Fibroblast of mammary gland (primary cell): ENCODE results near the gene ARPC5L.
"Not testable (repeated sequence)": the region's sequence is repeated elsewhere in the genome, so short reads cannot be mapped to it uniquely, and the experiment has no call there.

ENCODE experiments used
- DNase-seq: peaks from one replicate; pipeline ENCODE4 v3.0.0-alpha.2; 2010; ENCODE audit warnings: low read depth
- H3K4me3 ChIP-seq: 2 replicates; pipeline ENCODE4 v1.5.1; 2011; ENCODE audit warnings: low read depth, mild to moderate bottlenecking, low read length, moderate library complexity; ENCODE audit not compliant: control insufficient read depth
- CTCF ChIP-seq: conservative IDR thresholded peaks from 2 replicates; pipeline ENCODE4 v1.5.1; 2011; ENCODE audit warnings: low read depth, low read length, inconsistent platforms; ENCODE audit not compliant: control insufficient read depth, insufficient read depth

The ARPC5L gene

GRCh38 chr9:124834591-124834990, 27.3 kb upstream of the ARPC5L start:
- peak; percentile 80 for DNase-seq
- TF ChIP-seq CTCF, result no peak
- H3K4me3 ChIP-seq, result no peak overlapping the region

GRCh38 chr9:124835026-124835557, 26.8 kb upstream of the ARPC5L start:
- H3K4me3 ChIP-seq, result no peak overlapping the region
- DNase-seq, result peak; percentile 87
- TF ChIP-seq CTCF, result no peak

DNA sequence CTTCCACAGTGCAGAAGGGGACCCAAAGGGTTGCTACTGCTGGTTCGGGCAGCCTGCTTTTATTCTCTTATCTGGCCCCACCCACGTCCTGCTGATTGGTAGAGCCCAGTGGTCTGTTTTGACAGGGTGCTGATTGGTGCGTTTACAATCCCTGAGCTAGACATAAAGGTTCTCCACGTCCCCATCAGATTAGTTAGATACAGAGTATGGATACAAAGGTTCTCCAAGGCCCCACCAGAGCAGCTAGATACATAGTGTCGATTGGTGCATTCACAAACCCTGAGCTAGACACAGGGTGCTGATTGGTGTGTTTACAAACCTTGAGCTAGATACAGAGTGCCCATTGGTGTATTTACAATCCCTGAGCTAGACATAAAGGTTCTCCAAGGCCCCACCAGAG, 23.8 kb upstream of the ARPC5L start:
- H3K4me3 ChIP-seq, DNase-seq: not testable (repeated sequence)

DNA sequence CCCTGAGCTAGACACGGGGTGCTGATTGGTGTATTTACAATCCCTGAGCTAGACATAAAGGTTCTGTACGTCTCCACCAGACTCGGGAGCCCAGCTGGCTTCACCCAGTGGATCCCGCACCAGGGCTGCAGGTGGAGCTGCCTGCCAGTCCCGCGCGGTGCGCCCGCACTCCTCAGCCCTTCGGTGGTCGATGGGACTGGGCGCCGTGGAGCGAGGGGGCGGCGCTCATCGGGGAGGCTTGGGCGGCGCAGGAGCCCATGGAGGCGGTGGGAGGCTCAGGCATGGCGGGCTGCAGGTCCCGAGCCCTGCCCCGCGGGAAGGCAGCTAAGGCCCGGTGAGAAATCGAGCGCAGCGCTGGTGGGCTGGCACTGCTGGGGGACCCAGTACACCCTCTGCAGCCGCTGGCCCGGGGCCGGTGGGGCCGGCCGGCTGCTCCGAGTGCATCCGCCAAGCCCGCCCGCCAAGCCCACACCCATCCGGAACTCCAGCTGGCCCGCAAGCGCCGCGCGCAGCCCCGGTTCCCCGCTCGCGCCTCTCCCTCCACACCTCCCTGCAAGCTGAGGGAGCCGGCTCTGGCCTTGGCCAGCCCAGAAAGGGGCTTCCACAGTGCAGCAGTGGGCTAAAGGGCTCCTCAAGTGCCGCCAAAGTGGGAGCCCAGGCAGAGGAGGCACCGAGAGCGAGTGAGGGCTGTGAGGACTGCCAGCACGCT, 23.2 kb upstream of the ARPC5L start:
- not testable (repeated sequence) for DNase-seq, H3K4me3 ChIP-seq

DNA sequence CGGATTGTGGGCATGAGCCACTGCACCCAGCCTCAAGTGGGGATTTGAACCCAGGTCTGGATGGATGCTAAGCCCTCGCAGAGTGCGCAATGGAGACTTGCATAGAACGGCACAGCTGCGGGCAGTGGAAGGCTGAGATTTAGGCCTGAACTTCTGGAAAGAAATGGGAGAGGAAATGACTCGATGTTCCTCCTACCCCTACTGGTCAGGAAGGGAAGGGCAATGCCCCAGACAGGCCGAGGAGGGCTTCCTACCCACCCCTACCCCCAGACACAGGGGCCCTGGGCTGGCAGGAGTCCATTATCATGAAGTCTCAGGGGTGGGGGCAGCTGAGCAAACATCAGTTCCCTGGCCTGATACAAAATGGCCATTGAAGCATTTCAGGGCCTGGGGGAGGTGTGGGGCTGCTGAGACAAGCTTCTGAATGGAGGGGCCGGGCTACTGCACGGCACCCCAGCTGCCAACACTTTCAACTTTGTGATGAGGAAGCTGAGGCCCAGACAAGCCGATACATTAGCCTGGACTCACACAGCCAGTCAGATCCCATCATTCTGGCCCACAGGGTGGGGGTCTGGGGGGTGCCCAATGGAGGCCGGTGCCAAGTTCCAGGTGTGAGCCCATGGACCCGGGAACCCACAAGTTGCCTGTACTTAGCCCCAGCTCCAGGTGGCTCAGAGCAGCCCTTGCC, 22.2 kb upstream of the ARPC5L start:
- H3K4me3 ChIP-seq, result no peak overlapping the region
- peak; percentile 45 for DNase-seq
- peak; percentile 59 for TF ChIP-seq CTCF

GRCh38 chr9:124840300-124840833, 21.6 kb upstream of the ARPC5L start:
- no peak for DNase-seq
- TF ChIP-seq CTCF, result peak; percentile 35
- no peak overlapping the region for H3K4me3 ChIP-seq

DNA sequence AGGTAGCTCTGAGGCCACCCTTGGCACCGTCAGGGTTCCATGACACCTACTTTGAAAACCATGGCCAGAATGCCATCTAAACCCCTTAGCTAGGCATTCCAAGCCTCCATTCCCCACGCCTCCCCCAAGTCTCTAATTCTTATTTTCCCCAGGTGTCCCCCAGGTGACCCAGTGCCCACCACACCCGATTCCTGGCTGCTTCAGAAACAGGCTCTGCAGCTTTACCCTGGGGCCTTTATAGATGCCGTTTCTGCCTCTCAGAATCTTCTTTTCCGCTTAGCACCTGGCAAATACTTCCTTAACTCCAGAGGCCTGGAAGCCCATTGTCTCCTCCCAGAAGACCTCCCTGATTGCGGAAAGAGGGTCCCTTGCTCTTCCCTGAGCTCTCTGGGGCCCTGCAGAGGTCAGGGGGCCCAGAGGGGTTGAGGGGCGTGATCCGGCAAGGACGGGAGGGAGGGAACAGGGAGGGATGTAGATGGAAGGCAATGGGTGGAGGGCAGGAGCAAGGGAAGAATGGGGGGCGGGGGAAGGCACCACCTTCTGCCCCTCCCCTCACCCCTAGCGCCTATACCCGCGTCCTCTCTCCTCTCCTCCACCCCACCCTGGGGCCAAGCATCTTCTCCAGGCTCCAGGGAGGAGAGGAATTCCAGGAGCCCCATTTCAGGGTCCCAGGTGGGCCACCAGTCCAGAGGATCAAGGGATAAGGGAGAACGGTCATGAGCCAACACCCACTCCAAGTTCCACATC, 20.7 kb upstream of the ARPC5L start:
- DNase-seq, result no peak
- no peak for TF ChIP-seq CTCF
- H3K4me3 ChIP-seq, result no peak overlapping the region
